Neural progenitor cell (in vitro differentiated cells): ENCODE measurements around the gene ZFAND3.

Experiments used
- EZH2 ChIP-seq: fragments of 200-600 bp; sonication (generic); IDR thresholded peaks from 2 replicates; pipeline ENCODE4 v1.6.1; 2017; ENCODE audit warnings: antibody characterized with exemption, mild to moderate bottlenecking, moderate library complexity
- EZH2phosphoT487 ChIP-seq: fragments of 200-600 bp; sonication (generic); IDR thresholded peaks from 2 replicates; pipeline ENCODE4 v1.6.1; 2017; ENCODE audit warnings: antibody characterized with exemption
- TF ChIP-seq, protein P1 (sequence below): fragments of 200-600 bp; sonication (generic); IDR thresholded peaks from 2 replicates; pipeline ENCODE4 v1.5.1; 2017; ENCODE audit warnings: antibody characterized with exemption, mild to moderate bottlenecking

DNA sequence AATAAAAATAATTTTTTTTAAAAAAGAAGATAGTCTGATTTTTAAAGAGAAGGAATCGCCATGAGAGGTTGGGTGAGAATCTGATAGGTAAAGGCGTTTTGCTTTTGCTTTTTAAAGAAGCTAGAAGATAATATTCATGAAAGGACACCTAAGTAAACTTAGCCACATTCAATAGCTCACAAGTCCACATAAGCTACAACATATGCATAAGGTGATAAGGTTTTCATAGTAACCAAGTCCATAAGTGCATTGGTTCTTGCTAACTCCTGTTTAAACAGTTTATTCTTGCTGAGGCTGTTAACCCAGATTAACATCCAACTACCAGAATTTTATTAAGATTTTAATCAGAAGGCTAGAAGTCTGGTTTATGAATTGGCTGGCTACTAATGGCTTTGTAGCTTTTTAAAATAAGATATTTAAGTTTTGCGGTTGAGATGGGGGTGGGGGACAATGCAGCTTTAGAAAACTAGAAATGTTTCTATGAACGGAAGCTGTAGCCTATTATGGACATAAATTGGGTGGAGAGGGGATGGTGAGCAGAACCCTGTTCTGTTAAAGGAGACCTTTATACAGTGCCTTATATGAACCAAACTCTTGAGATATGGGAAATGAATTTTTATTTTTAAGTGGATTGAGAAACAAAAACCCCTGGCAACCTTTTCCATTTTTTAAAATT is 235.1 kb downstream of the ZFAND3 start:
- TF ChIP-seq, protein P1, sequence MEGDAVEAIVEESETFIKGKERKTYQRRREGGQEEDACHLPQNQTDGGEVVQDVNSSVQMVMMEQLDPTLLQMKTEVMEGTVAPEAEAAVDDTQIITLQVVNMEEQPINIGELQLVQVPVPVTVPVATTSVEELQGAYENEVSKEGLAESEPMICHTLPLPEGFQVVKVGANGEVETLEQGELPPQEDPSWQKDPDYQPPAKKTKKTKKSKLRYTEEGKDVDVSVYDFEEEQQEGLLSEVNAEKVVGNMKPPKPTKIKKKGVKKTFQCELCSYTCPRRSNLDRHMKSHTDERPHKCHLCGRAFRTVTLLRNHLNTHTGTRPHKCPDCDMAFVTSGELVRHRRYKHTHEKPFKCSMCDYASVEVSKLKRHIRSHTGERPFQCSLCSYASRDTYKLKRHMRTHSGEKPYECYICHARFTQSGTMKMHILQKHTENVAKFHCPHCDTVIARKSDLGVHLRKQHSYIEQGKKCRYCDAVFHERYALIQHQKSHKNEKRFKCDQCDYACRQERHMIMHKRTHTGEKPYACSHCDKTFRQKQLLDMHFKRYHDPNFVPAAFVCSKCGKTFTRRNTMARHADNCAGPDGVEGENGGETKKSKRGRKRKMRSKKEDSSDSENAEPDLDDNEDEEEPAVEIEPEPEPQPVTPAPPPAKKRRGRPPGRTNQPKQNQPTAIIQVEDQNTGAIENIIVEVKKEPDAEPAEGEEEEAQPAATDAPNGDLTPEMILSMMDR, result no peak
- TF ChIP-seq EZH2, result no peak
- TF ChIP-seq EZH2phosphoT487, result no peak
